K562 (cell line): ENCODE results near the gene SERPINB4.

Experiments
- DMBX1 ChIP-seq: fragments of 250-450 bp; sonication (Bioruptor Pico); IDR thresholded peaks from 2 replicates; pipeline ENCODE4 v1.8.0; 2022; ENCODE audit warnings: inconsistent platforms, mild to moderate bottlenecking, moderate library complexity, borderline replicate concordance
- GABPA ChIP-seq: fragments of 200-800 bp; sonication (Bioruptor generic); conservative IDR thresholded peaks from 2 replicates; pipeline ENCODE4 v1.6.1; 2016; ENCODE audit warnings: low read depth, missing genetic modification characterization, missing compliant biosample characterization
- HIVEP1 ChIP-seq: fragments of 250-450 bp; sonication (Bioruptor Pico); IDR thresholded peaks from 2 replicates; pipeline ENCODE4 v1.4.0; 2020; ENCODE audit warnings: mild to moderate bottlenecking
- POLR2B ChIP-seq: fragments of 450-650 bp; IDR thresholded peaks from 2 replicates; pipeline ENCODE4 v1.6.1; 2018; ENCODE audit warnings: low read depth; ENCODE audit not compliant: partially characterized antibody
- RB1 ChIP-seq: fragments of 450-650 bp; IDR thresholded peaks from 2 replicates; pipeline ENCODE4 v1.6.1; 2017; ENCODE audit warnings: low read depth, mild to moderate bottlenecking
- TF ChIP-seq, protein P1 (sequence below): fragments of 450-650 bp; IDR thresholded peaks from 2 replicates; pipeline ENCODE4 v1.6.1; 2016; ENCODE audit warnings: low read depth, mild to moderate bottlenecking, moderate library complexity

DNA sequence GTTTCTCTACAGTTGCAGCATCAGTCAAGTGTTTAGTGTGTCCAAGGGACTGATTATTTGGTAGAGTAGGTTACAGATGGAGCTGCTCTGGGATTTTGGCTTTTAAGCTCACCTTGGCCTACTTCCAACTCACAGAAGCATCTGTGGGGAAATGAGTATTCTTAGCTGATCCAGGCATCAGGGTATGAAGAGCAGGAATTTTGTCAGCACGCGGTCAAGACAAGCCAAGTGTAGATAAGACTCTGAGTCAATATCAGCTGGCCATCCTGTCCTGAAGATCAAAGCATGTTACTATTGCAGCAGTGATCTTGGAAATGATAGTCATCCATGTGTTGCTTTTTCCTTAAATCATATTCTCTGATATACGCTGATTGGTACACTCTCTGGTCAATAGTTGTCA, 24.4 kb downstream of the SERPINB4 start:
- TF ChIP-seq HIVEP1 (CRISPR knock-in tag) (no peak), RB1 (no peak), POLR2B (no peak), DMBX1 (CRISPR knock-in tag) (no peak), GABPA (tag) (no peak)
- TF ChIP-seq, protein P1, sequence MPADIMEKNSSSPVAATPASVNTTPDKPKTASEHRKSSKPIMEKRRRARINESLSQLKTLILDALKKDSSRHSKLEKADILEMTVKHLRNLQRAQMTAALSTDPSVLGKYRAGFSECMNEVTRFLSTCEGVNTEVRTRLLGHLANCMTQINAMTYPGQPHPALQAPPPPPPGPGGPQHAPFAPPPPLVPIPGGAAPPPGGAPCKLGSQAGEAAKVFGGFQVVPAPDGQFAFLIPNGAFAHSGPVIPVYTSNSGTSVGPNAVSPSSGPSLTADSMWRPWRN, result no peak
